OCI-LY3 (cell line): ENCODE data around the gene CFAP45.

ENCODE experiments used
- H2AFZ ChIP-seq: fragments of 200-600, 300-600 bp; shearing (Covaris generic); 2 replicates; pipeline ENCODE4 v1.6.0; 2014; ENCODE audit warnings: antibody characterized with exemption, low read depth, low read length
- H3K27ac ChIP-seq: fragments of 200-600, 300-600 bp; sonication (generic); 2 replicates; pipeline ENCODE4 v1.5.1; 2014; ENCODE audit warnings: mild to moderate bottlenecking, low read length, moderate library complexity, mixed read lengths
- H3K27me3 ChIP-seq: fragments of 200-600, 300-600 bp; sonication (generic); 2 replicates; pipeline ENCODE4 v1.6.1; 2014; ENCODE audit warnings: low read depth, low read length, mixed read lengths
- H3K36me3 ChIP-seq: fragments of 200-600, 300-600 bp; sonication (generic); replicated peaks from 2 replicates; pipeline ENCODE3; 2014; ENCODE audit warnings: low read depth, low read length, mixed read lengths
- H3K4me1 ChIP-seq: fragments of 300-600, 200-600 bp; sonication (generic); 2 replicates; pipeline ENCODE4 v1.6.1; 2014; ENCODE audit warnings: low read length, mixed read lengths
- H3K4me2 ChIP-seq: fragments of 200-600, 300-600 bp; sonication (generic); 2 replicates; pipeline ENCODE4 v1.6.1; 2014; ENCODE audit warnings: low read length, mixed read lengths
- H3K4me3 ChIP-seq: fragments of 300-600, 200-600 bp; sonication (generic); 2 replicates; pipeline ENCODE4 v1.5.1; 2014; ENCODE audit warnings: antibody characterized with exemption, mild to moderate bottlenecking, low read length, moderate library complexity
- H3K79me2 ChIP-seq: fragments of 300-600, 200-600 bp; shearing (Covaris generic); 2 replicates; pipeline ENCODE4 v1.6.1; 2014; ENCODE audit warnings: mild to moderate bottlenecking, low read length, mixed read lengths
- H3K9ac ChIP-seq: fragments of 300-600, 200-600 bp; shearing (Covaris generic); 2 replicates; pipeline ENCODE4 v1.6.0; 2014; ENCODE audit warnings: mild to moderate bottlenecking, low read length, moderate library complexity
- H3K9me3 ChIP-seq: fragments of 200-600, 300-600 bp; shearing (Covaris generic); 2 replicates; pipeline ENCODE4 v1.6.1; 2014; ENCODE audit warnings: low read length, mixed read lengths; ENCODE audit not compliant: insufficient read depth
- H4K20me1 ChIP-seq: fragments of 200-600, 300-600 bp; sonication (generic); 2 replicates; pipeline ENCODE4 v1.6.1; 2016; ENCODE audit warnings: low read length, mixed read lengths; ENCODE audit not compliant: insufficient read depth
- EZH2phosphoT487 ChIP-seq: fragments of 200-600 bp; shearing (Covaris generic); IDR thresholded peaks from 2 replicates; pipeline ENCODE4 v1.6.1; 2018; ENCODE audit warnings: antibody characterized with exemption, mixed run types, low read depth
- TF ChIP-seq, protein P1 (sequence below): fragments of 200-600, 300-600 bp; sonication (generic); IDR thresholded peaks from 2 replicates; pipeline ENCODE4 v1.5.1; 2014; ENCODE audit warnings: antibody characterized with exemption, low read length, low read depth

CFAP45 gene

DNA sequence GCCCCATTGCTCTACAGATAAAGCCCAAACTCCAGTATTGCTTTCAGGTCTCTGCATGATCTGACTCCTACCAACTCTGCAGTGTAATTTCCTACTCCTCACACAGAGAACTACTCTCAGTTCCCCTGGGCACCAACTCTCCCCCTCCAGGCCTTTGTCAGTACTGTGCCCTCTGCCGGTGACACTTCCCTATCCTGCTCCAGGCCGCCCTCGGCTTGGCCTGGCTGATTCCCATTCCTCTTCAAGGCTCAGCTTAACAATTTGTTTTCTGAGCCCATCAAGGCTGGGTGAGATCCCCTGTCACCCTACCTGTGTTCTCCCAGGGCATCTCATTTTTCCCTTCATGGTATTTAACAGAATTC lies 70.7 kb downstream of the CFAP45 start:
- Histone ChIP-seq H3K4me1 (peaks cover 32% of the 10 kb centered on the region), H3K27me3 (peaks cover 29% of the 10 kb centered on the region), H3K79me2 (no peaks in the 10 kb centered on the region), H3K9me3 (no peaks in the 10 kb centered on the region), H3K4me3 (peak overlapping the region; percentile 38), H3K36me3 (no peaks in the 10 kb centered on the region), H4K20me1 (no peaks in the 10 kb centered on the region), H3K9ac (no peak overlapping the region), H2AFZ (no peak overlapping the region), H3K4me2 (peak overlapping the region; percentile 66), H3K27ac (no peak overlapping the region)
- no peak for TF ChIP-seq EZH2phosphoT487
- TF ChIP-seq, protein P1, sequence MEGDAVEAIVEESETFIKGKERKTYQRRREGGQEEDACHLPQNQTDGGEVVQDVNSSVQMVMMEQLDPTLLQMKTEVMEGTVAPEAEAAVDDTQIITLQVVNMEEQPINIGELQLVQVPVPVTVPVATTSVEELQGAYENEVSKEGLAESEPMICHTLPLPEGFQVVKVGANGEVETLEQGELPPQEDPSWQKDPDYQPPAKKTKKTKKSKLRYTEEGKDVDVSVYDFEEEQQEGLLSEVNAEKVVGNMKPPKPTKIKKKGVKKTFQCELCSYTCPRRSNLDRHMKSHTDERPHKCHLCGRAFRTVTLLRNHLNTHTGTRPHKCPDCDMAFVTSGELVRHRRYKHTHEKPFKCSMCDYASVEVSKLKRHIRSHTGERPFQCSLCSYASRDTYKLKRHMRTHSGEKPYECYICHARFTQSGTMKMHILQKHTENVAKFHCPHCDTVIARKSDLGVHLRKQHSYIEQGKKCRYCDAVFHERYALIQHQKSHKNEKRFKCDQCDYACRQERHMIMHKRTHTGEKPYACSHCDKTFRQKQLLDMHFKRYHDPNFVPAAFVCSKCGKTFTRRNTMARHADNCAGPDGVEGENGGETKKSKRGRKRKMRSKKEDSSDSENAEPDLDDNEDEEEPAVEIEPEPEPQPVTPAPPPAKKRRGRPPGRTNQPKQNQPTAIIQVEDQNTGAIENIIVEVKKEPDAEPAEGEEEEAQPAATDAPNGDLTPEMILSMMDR: peak; percentile 93

DNA sequence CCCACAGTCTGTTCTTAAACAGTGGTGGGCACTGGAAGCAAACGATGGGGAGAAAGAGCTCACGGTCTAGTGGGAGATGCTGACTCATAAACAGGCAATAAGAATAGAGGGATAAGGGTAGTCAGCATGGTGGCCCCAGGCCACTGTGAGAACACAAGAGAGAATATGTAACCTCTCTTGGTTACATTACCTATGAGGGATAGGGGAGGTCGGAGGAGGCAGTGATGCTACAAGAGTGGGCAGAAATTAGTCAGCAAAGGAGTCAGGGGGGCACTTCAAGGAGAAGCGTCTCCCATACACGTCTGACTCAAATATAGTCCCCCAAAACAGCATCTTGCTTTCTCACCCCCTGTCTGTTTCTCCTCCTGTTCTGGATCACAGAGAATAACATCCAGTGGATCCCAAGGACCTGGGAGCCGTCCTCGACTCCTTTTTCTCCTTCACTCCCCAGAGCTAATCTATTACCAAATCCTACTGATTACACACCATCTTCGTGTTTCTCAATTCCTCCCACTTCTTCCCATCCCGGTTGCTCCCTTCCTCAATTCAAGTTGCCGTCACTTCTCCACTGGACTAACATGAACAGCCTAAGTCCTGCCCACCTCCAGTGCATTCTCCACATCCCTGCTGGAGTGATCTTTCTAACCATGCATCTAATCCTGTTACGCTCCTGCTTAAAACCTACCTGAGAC lies 71.2 kb downstream of the CFAP45 start:
- TF ChIP-seq EZH2phosphoT487: no peak
- TF ChIP-seq, protein P1: no peak
- H3K4me2 ChIP-seq: peak overlapping the region; percentile 66
- H3K4me3 ChIP-seq: peak overlapping the region; percentile 38
- H3K9me3 ChIP-seq: no peaks in the 10 kb centered on the region
- no peaks in the 10 kb centered on the region for H3K79me2 ChIP-seq
- H3K27me3 ChIP-seq: peaks cover 29% of the 10 kb centered on the region
- H3K4me1 ChIP-seq: peaks cover 32% of the 10 kb centered on the region
- no peak overlapping the region for H2AFZ ChIP-seq
- H3K36me3 ChIP-seq: no peaks in the 10 kb centered on the region
- no peak overlapping the region for H3K27ac ChIP-seq
- no peak overlapping the region for H3K9ac ChIP-seq
- H4K20me1 ChIP-seq: no peaks in the 10 kb centered on the region

DNA sequence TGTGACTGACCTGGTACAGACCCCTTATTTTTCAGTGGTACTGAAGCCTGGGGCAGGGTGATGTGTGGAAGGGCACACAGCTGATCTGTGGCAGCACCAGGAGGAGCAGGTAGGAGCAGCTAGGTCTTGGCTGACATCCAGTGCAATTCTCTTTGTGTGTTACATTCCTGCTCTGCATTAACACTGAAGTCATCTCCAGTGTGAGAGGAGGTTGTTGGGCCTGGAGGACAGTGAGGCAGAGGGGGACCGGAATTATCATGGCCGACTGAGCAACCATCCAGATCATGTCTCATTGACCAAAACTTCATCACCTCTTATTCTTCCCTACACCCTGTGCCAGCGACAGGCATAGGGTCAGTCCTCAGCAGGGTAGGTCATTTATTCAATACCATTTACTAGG lies 71.8 kb downstream of the CFAP45 start:
- no peak overlapping the region for H3K4me3 ChIP-seq
- no peak overlapping the region for H2AFZ ChIP-seq
- H3K4me2 ChIP-seq: peak overlapping the region; percentile 66
- no peaks in the 10 kb centered on the region for H4K20me1 ChIP-seq
- H3K27me3 ChIP-seq: peaks cover 29% of the 10 kb centered on the region
- no peak overlapping the region for H3K27ac ChIP-seq
- no peak for TF ChIP-seq EZH2phosphoT487
- TF ChIP-seq, protein P1: no peak
- no peaks in the 10 kb centered on the region for H3K9me3 ChIP-seq
- H3K4me1 ChIP-seq: peaks cover 32% of the 10 kb centered on the region
- H3K9ac ChIP-seq: no peak overlapping the region
- H3K36me3 ChIP-seq: no peaks in the 10 kb centered on the region
- H3K79me2 ChIP-seq: no peaks in the 10 kb centered on the region

DNA sequence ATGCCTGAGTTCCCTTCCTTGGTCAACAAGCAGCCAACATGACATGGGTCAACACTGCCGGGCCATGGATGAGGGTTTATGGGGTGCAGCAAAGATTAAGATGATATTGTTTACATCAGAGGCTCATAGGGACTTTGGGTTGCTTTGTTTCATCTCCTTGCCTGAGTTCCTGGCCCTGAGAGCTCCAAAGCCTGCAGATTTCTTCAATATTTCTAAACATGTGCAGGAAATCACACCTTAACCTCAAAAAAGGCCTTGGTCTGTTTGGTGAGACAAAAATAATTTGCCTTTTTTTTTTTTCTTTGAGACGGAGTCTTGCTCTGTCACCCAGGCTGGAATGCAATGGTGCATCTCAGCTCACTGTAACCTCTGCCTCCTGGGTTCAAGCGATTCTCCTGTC lies 72.4 kb downstream of the CFAP45 start:
- Histone ChIP-seq H3K27me3 (peaks cover 32% of the 10 kb centered on the region), H3K36me3 (no peaks in the 10 kb centered on the region), H3K4me2 (no peak overlapping the region), H3K4me1 (peaks cover 32% of the 10 kb centered on the region), H3K4me3 (no peak overlapping the region), H3K27ac (no peak overlapping the region), H3K9me3 (no peaks in the 10 kb centered on the region), H3K79me2 (no peaks in the 10 kb centered on the region), H2AFZ (no peak overlapping the region), H3K9ac (no peak overlapping the region), H4K20me1 (no peaks in the 10 kb centered on the region)
- TF ChIP-seq, protein P1: no peak
- TF ChIP-seq EZH2phosphoT487: no peak
